ENCODE results near the gene KHDC4.

The KHDC4 gene

GRCh38 chr1:155912056-155912536 is 22.1 kb downstream of the KHDC4 start:
- no peak for DNase-seq
- Histone ChIP-seq H3K9me3 (no peaks in the 10 kb centered on the region), H3K36me3 (peaks cover 56% of the 10 kb centered on the region), H3K4me3 (ENCODE audit: low read depth, low read length) (no peak overlapping the region), H3K4me1 (no peaks in the 10 kb centered on the region), H3K27me3 (no peaks in the 10 kb centered on the region)
- TF ChIP-seq CTCF (IDR thresholded peaks at IDR 0.05; ENCODE audit: low read depth, low read length): no peak

GRCh38 chr1:155911156-155912055 is 22.8 kb downstream of the KHDC4 start, which contains the start of gene RIT1:
RIT1 (minus strand) TSS chr1:155911349; CDS start chr1:155910761, 588 bp downstream.
- TF ChIP-seq CTCF (IDR thresholded peaks at IDR 0.05; ENCODE audit: low read depth, low read length): no peak
- Histone ChIP-seq H3K4me1 (no peaks in the 10 kb centered on the region), H3K4me3 (ENCODE audit: low read depth, low read length) (peak within 1 kb of the TSS; percentile 70), H3K36me3 (peaks cover 50% of the 10 kb centered on the region), H3K27me3 (no peaks in the 10 kb centered on the region), H3K9me3 (no peaks in the 10 kb centered on the region)
- peak; percentile 87 for DNase-seq

GRCh38 chr1:155910621-155911121 is 23.5 kb downstream of the KHDC4 start:
- peak; percentile 17 for DNase-seq
- Histone ChIP-seq H3K9me3 (no peaks in the 10 kb centered on the region), H3K4me3 (ENCODE audit: low read depth, low read length) (peak overlapping the region; percentile 70), H3K27me3 (no peaks in the 10 kb centered on the region), H3K4me1 (no peaks in the 10 kb centered on the region), H3K36me3 (peaks cover 42% of the 10 kb centered on the region)
- no peak for TF ChIP-seq CTCF (IDR thresholded peaks at IDR 0.05; ENCODE audit: low read depth, low read length)

GRCh38 chr1:155909894-155910293 is 24.3 kb downstream of the KHDC4 start:
- peak overlapping the region; percentile 70 for H3K4me3 ChIP-seq (ENCODE audit: low read depth, low read length)
- no peaks in the 10 kb centered on the region for H3K9me3 ChIP-seq
- H3K27me3 ChIP-seq: no peaks in the 10 kb centered on the region; the same call in 1 of the 2 replicates
- DNase-seq: no peak
- TF ChIP-seq CTCF (IDR thresholded peaks at IDR 0.05; ENCODE audit: low read depth, low read length): no peak
- peaks cover 35% of the 10 kb centered on the region for H3K36me3 ChIP-seq
- no peaks in the 10 kb centered on the region for H3K4me1 ChIP-seq

- Histone ChIP-seq H3K36me3 (peaks cover 46% of the 10 kb centered on the region), H3K4me3 (ENCODE audit: low read depth, low read length) (no peak overlapping the region), H3K4me1 (no peaks in the 10 kb centered on the region), H3K9me3 (no peaks in the 10 kb centered on the region), H3K27me3 (no peaks in the 10 kb centered on the region; the same call in 1 of the 2 replicates)
- no peak for DNase-seq
- TF ChIP-seq CTCF (IDR thresholded peaks at IDR 0.05; ENCODE audit: low read depth, low read length): no peak
These were observed 30.0 kb downstream of the KHDC4 start for GRCh38 chr1:155904261-155904660.

- peaks cover 44% of the 10 kb centered on the region for H3K36me3 ChIP-seq
- no peaks in the 10 kb centered on the region; the same call in 1 of the 2 replicates for H3K27me3 ChIP-seq
- no peaks in the 10 kb centered on the region for H3K9me3 ChIP-seq
- TF ChIP-seq CTCF (IDR thresholded peaks at IDR 0.05; ENCODE audit: low read depth, low read length): no peak
- no peaks in the 10 kb centered on the region for H3K4me1 ChIP-seq
- H3K4me3 ChIP-seq (ENCODE audit: low read depth, low read length): no peak overlapping the region
- no peak for DNase-seq
These were observed 34.1 kb downstream of the KHDC4 start for GRCh38 chr1:155900161-155900560.

Data from BE2C (cell line).